ENCODE measurements around the gene BACH1.
"Not testable (repeated sequence)": the region's sequence is repeated elsewhere in the genome, so short reads cannot be mapped to it uniquely, and the experiment has no call there.

BACH1 gene

GRCh38 chr21:29271927-29272333, 26.8 kb upstream of the BACH1 start:
- no peak overlapping the region for H3K4me3 ChIP-seq (replicated peaks; ENCODE audit: low read depth, low read length)
- no peak for TF ChIP-seq CTCF (IDR thresholded peaks at IDR 0.05; ENCODE audit: low read depth, low read length, missing control alignments)
- DNase-seq (ENCODE audit: extremely low read depth, low read depth), result no peak

GRCh38 chr21:29277442-29277841, 21.3 kb upstream of the BACH1 start:
- no peak for TF ChIP-seq CTCF (IDR thresholded peaks at IDR 0.05; ENCODE audit: low read depth, low read length, missing control alignments)
- H3K4me3 ChIP-seq (replicated peaks; ENCODE audit: low read depth, low read length), result no peak overlapping the region
- DNase-seq (ENCODE audit: extremely low read depth, low read depth), result no peak

GRCh38 chr21:29279558-29279957, 19.2 kb upstream of the BACH1 start:
- TF ChIP-seq CTCF (IDR thresholded peaks at IDR 0.05; ENCODE audit: low read depth, low read length, missing control alignments), result no peak
- no peak for DNase-seq (ENCODE audit: extremely low read depth, low read depth)
- H3K4me3 ChIP-seq (replicated peaks; ENCODE audit: low read depth, low read length), result no peak overlapping the region

GRCh38 chr21:29281801-29282200, 16.9 kb upstream of the BACH1 start:
- H3K4me3 ChIP-seq (replicated peaks; ENCODE audit: low read depth, low read length); DNase-seq (ENCODE audit: extremely low read depth, low read depth): not testable (repeated sequence)

GRCh38 chr21:29287383-29287782, 11.3 kb upstream of the BACH1 start:
- no peak for DNase-seq (ENCODE audit: extremely low read depth, low read depth)
- no peak overlapping the region for H3K4me3 ChIP-seq (replicated peaks; ENCODE audit: low read depth, low read length)
- TF ChIP-seq CTCF (IDR thresholded peaks at IDR 0.05; ENCODE audit: low read depth, low read length, missing control alignments), result no peak

GRCh38 chr21:29288239-29288638, 10.5 kb upstream of the BACH1 start:
- H3K4me3 ChIP-seq (replicated peaks; ENCODE audit: low read depth, low read length), result no peak overlapping the region
- no peak for TF ChIP-seq CTCF (IDR thresholded peaks at IDR 0.05; ENCODE audit: low read depth, low read length, missing control alignments)
- DNase-seq (ENCODE audit: extremely low read depth, low read depth), result no peak

- no peak for TF ChIP-seq CTCF (IDR thresholded peaks at IDR 0.05; ENCODE audit: low read depth, low read length, missing control alignments)
- DNase-seq (ENCODE audit: extremely low read depth, low read depth), result no peak
- H3K4me3 ChIP-seq (replicated peaks; ENCODE audit: low read depth, low read length), result no peak overlapping the region
These were observed 9.4 kb upstream of the BACH1 start for GRCh38 chr21:29289317-29289716.
